Choroid plexus epithelial cell (primary cell): ENCODE data around the gene VPS4B.

Experiments used
- DNase-seq: peaks from one replicate; pipeline ENCODE4 v3.0.0-alpha.2; 2010; ENCODE audit warnings: low read depth
- H3K4me3 ChIP-seq: 2 replicates; pipeline ENCODE4 v1.5.1; 2011; ENCODE audit warnings: low read depth, mild to moderate bottlenecking, control low read depth, low read length, moderate library complexity
- CTCF ChIP-seq: conservative IDR thresholded peaks from 2 replicates; pipeline ENCODE4 v1.5.1; 2011; ENCODE audit warnings: low read depth, mild to moderate bottlenecking, control low read depth, inconsistent platforms, low read length, moderate library complexity

Gene VPS4B

DNA sequence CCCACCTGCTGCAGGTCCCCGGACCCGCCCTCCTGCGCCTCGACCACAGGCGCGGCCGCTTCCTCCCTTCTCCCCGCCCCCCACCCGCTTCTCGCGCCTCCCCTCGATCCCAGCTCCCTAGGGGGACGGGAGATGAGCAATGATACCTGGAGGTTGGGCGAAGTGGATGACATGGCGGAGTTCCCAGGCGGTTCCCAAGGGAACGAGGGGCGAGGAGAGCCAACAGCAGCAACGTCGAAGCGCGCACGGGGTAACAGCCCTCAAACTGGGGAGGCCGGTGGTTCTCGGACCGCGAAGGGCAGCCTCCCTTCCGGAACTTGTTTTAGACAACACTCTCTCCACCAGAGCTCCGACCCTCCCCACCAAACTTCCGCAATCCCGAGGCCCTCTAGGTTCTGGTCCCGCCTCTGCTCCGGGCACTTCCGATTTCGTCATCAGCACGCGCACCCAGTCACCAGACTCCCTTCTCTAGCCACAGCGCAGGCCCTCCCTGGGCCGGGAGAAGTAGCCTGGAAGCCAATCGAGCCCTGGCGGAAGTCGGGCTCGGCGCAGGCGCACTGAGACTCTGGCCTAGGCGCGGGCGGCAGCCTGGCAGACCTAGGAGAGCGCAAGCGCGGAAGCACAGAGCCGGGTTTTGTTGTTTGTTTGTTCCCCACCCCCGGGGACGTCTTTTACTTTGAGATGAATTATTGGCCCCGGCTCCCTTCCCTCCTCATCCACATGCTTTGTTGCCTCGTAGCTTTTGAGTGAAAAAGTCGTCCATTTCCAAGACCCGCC lies at the start of gene VPS4B:
TSS of gene VPS4B (minus strand) at position 390 of the 777 bp plus-strand sequence. CDS start at position 173, 217 bp downstream.
- peak within 1 kb of the TSS; percentile 99 for H3K4me3 ChIP-seq
- DNase-seq: peak; percentile 100
- no peak for TF ChIP-seq CTCF

GRCh38 chr18:63470751-63471150 lies 48.5 kb upstream of the VPS4B start:
- DNase-seq: no peak
- H3K4me3 ChIP-seq: no peak overlapping the region
- TF ChIP-seq CTCF: no peak

DNA sequence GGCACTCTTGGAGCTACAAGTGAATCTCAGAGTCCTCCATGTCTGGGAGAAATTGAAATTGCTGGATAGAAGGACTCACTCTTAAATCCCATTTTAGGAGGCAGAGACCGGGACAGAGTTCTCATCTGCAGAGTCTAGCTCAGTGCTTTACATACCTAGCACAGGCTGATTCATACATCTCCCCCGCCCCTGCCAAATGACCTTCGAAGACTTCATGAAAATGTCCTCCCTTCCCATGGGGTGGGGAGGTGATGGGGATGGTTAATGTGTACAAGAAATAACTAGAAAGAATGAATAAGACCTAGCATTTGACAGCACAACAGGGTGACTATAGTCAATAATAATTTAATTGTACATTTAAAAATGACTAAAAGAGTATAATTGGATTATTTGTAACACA lies 46.3 kb upstream of the VPS4B start:
- TF ChIP-seq CTCF: no peak
- no peak for DNase-seq
- no peak overlapping the region for H3K4me3 ChIP-seq

DNA sequence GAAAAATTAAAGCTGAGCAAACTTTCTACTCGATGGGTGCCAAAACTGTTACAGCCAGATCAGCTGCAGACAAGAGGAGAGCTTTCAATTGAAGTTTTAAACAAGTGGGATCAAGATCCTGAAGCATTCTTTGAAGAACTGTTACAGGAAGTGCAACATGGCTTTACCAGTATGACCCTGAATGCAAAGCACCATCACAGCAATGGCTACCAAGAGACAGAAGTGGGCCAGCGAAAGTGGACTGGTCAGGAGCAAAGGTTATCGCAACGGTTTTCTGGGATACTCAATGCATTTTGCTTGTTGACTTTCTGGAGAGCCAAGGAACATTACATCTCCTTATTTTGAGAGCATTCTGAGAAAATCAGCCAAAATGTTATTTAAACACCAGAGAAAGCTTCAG lies 45.4 kb upstream of the VPS4B start:
- no peak overlapping the region for H3K4me3 ChIP-seq
- no peak for TF ChIP-seq CTCF
- no peak for DNase-seq

DNA sequence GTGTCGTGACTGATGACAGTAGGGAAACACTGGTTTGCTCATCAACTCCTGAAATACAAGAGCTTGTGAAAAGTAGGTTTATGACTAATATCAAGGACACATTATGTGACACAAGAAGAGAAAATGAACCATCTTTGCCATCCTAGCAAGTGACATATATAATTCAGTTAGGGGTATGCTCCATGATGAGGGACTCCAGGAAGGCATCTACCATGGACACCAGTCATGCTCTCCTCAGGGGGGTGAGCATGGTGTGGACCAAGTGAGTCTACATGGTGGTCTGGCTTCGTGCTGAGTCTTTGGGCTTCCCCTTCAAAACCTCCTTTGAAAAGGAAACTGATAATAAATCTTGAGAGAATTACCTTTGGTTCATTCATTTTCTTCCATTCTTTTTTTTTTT lies 42.8 kb upstream of the VPS4B start:
- no peak overlapping the region for H3K4me3 ChIP-seq
- no peak for DNase-seq
- TF ChIP-seq CTCF: no peak

DNA sequence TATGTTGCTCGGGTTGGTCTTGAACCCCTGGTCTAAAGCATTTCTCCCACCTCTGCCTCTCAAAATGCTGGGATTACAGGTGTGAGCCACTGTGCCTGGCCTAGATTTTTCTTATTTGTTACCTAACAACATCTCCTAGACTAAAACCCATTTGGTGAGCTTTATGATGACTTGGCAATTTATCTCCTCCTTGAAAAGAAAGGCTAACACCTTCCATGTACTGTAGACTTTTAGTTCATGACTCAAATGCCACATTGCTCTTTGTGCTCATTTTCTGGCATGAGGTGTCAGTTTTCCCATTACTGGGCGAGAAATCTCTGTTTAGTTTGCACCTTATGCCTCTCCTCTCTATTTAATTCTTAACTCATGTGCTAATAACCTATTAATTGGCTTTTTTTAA lies 42.2 kb upstream of the VPS4B start:
- no peak overlapping the region for H3K4me3 ChIP-seq
- DNase-seq: no peak
- TF ChIP-seq CTCF: no peak

DNA sequence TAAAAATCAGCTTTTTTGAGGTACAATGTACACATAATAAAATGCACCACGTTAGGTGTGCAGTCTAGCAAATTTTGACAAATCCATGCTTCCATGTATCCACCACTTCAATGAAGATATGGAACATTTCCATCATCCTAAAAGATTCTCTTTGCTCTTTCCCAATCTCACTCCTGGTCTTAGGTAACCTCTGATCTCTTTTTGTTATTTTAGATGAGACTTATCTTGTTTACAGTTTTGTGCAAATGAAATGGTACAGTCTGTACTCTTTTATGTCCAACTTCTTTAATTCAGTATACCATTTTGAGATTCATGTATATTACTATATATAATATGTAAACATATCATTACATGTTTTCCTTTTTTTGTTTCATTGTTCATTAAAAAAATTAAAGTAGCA lies 38.1 kb upstream of the VPS4B start:
- DNase-seq: no peak
- no peak for TF ChIP-seq CTCF
- H3K4me3 ChIP-seq: no peak overlapping the region
